Anterior cingulate cortex (tissue), 58 donors: ENCODE measurements around the gene TPP1.

Source experiments
- DNase-seq, 58 donors: peaks; one replicate each; lab custom pipeline; 2025; lab: John Stamatoyannopoulos, UW

The TPP1 gene

GRCh38 chr11:6568191-6568918 lies 50.9 kb downstream of the TPP1 start:
- DNase-seq = peak in 20 of 58 donors; percentile 12 to 67 (median 41)

DNA sequence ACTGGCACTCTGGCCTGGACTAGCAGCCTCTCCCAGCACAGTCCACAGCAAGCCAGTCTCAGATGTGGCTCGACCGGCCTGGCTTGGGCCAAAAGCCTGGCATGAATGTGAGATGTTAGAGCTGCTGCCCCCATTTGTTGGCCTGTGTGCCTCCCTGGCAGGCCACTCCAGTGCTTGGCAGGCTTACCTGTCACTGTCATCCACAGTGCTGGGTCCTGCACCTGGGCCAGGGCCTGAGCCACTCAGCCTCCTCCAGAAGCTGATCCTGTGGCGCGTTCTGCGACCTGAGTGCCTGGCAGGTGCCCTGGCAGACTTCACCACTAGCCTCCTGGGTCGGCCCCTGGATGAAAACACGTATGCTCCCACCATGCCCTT lies 51.9 kb downstream of the TPP1 start:
- peak in 3 of 58 donors; percentile 21 to 47 (median 36) for DNase-seq

DNA sequence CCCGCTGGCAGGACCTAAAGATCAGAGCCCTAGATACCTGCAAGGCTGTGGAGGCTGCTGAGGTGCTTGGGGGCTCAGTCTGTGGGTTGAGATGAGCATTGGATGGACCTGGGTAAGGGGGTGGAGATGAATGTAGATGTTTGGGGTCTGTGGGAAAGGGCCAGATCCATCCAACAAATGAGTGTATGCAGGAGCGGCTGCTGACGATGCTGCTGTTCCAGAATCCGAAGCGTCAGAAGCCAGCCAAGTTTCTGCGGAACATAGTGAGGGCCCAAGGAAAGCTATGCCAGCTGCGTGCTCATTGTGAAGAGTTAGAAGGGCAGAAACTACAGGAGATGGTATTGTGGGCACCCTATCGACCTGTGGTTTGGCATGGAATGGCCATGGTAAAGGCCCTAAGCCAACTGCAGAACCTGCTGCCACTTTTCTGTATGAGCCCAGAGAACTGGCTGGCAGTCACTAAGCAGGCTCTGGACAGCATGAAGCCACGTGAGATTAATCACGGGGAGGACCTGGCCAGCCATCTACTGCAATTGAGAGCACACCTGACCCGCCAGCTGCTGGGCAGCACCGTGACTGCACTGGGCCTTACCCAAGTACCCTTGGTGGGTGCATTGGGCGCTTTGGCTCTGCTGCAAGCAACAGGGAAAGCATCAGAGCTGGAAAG lies 52.4 kb downstream of the TPP1 start:
- DNase-seq = peak in 11 of 58 donors; percentile 11 to 47 (median 35)

- DNase-seq = no peak
These were observed 53.1 kb downstream of the TPP1 start for GRCh38 chr11:6565988-6566703.

DNA sequence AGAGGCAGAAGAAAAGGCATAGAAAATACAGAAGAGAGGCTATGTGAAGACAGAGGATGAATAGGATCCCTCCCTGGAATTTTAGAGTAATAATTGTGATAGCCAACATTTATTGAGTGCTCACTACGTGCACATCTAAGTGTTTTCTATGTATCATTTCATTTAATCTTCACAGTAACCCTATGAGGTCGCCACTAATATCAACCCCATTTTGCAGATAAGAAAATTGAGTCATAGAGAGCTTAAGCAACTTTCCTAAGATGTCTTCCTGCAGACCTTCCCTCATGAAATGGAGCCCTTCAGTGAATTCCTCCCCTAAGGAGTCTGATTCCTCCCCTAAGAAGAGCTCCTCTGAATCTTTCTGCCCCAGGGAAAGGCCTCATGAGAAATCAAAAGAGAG lies 53.9 kb downstream of the TPP1 start:
- no peak for DNase-seq

DNA sequence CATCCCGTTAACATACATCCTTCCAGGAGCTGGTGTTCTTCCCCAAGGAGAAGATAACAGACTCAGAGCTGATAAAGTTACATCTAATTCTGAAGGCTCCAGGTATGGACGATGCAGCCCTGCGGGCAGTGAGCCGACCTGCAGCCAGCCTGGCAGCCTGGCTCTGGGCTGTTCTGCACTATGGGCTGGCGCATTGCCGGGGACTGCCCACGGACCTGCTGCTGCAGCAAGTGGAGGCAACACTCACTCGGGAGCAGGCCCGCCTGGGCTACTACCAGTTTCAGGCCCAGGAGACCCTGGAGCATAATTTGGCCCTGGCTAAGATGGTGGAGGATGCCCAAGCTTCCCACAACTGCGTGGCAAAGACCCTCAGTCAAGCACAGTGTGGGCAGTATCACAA lies 55.6 kb downstream of the TPP1 start:
- no peak for DNase-seq

DNA sequence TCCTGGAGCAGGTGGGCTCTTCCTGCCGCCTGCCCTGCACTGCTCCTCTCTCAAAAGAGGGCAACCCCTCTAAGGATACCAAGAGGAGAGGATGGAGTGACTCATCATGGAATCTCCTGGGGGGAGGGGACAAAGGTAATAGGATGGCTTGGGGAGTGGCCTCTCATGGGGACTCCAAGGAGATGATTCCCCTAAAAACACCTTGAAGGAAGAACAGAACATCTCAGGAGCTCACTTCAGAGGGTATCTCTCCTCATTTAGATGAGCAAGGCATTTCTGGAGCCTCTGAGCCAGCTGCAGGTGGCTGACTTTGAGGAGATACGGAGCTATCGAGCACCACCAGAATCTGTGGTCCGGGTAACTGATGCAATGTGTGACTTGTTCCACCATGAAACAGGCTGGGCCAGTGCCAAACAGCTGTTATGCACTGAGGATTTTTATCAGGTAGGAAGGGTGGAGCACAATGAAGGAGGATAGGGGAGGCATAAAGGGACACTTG lies 56.1 kb downstream of the TPP1 start:
- no peak for DNase-seq
